ENCODE measurements around the gene IMPDH1.

The IMPDH1 gene

DNA sequence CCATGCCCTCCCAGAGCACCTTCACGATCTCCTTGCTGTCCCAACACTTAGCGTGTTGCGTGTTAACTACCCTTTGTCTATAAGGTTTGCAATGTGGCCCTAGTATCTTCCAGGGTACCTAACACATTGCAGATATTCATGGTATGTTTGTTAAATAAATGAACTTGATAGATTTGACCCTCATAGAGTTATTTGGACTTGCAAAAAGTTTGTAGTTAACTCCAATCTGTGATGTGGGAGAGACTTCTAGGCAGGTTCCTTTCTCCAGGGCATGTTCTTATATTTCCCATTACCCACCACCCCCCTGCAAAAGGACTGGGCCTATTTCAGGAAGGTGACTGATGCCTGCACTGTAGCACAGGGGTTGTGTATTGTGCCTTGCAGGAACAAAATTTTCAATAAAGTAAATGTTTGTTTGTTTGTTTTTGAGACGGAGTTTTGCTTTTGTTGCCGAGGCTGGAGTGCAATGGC, 46.5 kb upstream of the IMPDH1 start:
- H2AFZ ChIP-seq (ENCODE audit: low read length) = peak overlapping the region; percentile 89
- H3F3A ChIP-seq (ENCODE audit: low read depth) = no peaks in the 10 kb centered on the region
- H3K79me2 ChIP-seq (ENCODE audit: insufficient read depth, low read length) = peaks cover 54% of the 10 kb centered on the region
- H3K4me2 ChIP-seq (ENCODE audit: low read depth, low read length, poor library complexity, severe bottlenecking) = peak overlapping the region; percentile 80
- no peaks in the 10 kb centered on the region for H3K27me3 ChIP-seq (ENCODE audit: insufficient read depth, low read length, poor library complexity, severe bottlenecking)
- H3K9me2 ChIP-seq (replicated peaks; ENCODE audit: low read depth, low read length) = no peaks in the 10 kb centered on the region
- no peaks in the 10 kb centered on the region for H3K36me3 ChIP-seq (ENCODE audit: insufficient read depth, low read length)
- peaks cover 32% of the 10 kb centered on the region for H4K20me1 ChIP-seq (ENCODE audit: insufficient read depth, low read length, poor library complexity, severe bottlenecking)
- H3K4me3 ChIP-seq (ENCODE audit: low read length, poor library complexity, severe bottlenecking) = peak overlapping the region; percentile 87
- no peaks in the 10 kb centered on the region for H3K9me3 ChIP-seq (ENCODE audit: insufficient read depth, low read depth, low read length)
- H3K4me1 ChIP-seq (ENCODE audit: insufficient read depth, low read length, poor library complexity, severe bottlenecking) = peaks cover 52% of the 10 kb centered on the region
- H3K9ac ChIP-seq (ENCODE audit: low read depth, low read length, poor library complexity, severe bottlenecking) = peak overlapping the region; percentile 94
- TF ChIP-seq EZH2phosphoT487 (IDR thresholded peaks at IDR 0.05; ENCODE audit: borderline replicate concordance) = no peak
- TF ChIP-seq, protein P1, sequence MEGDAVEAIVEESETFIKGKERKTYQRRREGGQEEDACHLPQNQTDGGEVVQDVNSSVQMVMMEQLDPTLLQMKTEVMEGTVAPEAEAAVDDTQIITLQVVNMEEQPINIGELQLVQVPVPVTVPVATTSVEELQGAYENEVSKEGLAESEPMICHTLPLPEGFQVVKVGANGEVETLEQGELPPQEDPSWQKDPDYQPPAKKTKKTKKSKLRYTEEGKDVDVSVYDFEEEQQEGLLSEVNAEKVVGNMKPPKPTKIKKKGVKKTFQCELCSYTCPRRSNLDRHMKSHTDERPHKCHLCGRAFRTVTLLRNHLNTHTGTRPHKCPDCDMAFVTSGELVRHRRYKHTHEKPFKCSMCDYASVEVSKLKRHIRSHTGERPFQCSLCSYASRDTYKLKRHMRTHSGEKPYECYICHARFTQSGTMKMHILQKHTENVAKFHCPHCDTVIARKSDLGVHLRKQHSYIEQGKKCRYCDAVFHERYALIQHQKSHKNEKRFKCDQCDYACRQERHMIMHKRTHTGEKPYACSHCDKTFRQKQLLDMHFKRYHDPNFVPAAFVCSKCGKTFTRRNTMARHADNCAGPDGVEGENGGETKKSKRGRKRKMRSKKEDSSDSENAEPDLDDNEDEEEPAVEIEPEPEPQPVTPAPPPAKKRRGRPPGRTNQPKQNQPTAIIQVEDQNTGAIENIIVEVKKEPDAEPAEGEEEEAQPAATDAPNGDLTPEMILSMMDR (conservative IDR thresholded peaks at IDR 0.05; ENCODE audit: low read length) = no peak

DNA sequence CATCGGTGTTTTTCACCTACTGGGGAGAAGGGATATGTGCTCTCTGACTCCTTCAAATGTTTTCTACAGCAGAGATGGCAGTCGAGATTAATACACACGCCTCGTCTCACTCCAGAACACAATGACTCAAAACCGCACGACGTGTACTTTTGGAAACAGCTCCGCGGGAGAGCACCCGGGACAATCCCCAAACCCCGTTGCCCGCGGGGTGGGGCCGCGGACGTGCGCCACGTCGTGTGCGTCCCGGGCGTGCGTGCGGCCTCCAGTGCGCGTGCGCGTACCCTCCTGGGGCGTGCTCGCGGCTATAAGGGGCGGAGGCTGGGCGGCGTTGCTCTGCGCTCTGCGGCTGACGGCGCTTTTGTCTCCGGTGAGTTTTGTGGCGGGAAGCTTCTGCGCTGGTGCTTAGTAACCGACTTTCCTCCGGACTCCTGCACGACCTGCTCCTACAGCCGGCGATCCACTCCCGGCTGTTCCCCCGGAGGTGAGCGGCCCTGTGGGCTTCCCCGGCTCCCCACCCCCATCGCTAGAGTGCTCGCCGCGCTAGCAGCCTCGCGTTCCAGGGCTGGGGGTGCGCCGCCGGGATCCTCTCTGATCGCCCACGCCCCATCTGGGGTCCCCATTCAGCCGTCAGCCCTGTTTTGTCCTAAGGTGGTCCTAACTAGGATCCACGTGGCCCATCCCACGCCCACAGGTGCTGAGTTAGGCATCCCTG, 45.9 kb upstream of the IMPDH1 start, which contains the start of gene HILPDA:
HILPDA (plus strand) TSS at position 336 of the 712 bp plus-strand sequence. CDS start 1,391 bp downstream, outside the sequence.
- H3K4me3 ChIP-seq (ENCODE audit: low read length, poor library complexity, severe bottlenecking) = peak within 1 kb of the TSS; percentile 87
- no peaks in the 10 kb centered on the region for H3K36me3 ChIP-seq (ENCODE audit: insufficient read depth, low read length)
- no peaks in the 10 kb centered on the region for H3F3A ChIP-seq (ENCODE audit: low read depth)
- H4K20me1 ChIP-seq (ENCODE audit: insufficient read depth, low read length, poor library complexity, severe bottlenecking) = peaks cover 32% of the 10 kb centered on the region
- H3K79me2 ChIP-seq (ENCODE audit: insufficient read depth, low read length) = peaks cover 50% of the 10 kb centered on the region
- H2AFZ ChIP-seq (ENCODE audit: low read length) = peak within 1 kb of the TSS; percentile 89
- H3K4me2 ChIP-seq (ENCODE audit: low read depth, low read length, poor library complexity, severe bottlenecking) = peak within 1 kb of the TSS; percentile 92
- TF ChIP-seq, protein P1 (conservative IDR thresholded peaks at IDR 0.05; ENCODE audit: low read length) = no peak
- no peak for TF ChIP-seq EZH2phosphoT487 (IDR thresholded peaks at IDR 0.05; ENCODE audit: borderline replicate concordance)
- H3K27me3 ChIP-seq (ENCODE audit: insufficient read depth, low read length, poor library complexity, severe bottlenecking) = no peaks in the 10 kb centered on the region
- H3K9me2 ChIP-seq (replicated peaks; ENCODE audit: low read depth, low read length) = no peaks in the 10 kb centered on the region
- peak within 1 kb of the TSS; percentile 94 for H3K9ac ChIP-seq (ENCODE audit: low read depth, low read length, poor library complexity, severe bottlenecking)
- peaks cover 52% of the 10 kb centered on the region for H3K4me1 ChIP-seq (ENCODE audit: insufficient read depth, low read length, poor library complexity, severe bottlenecking)
- no peaks in the 10 kb centered on the region for H3K9me3 ChIP-seq (ENCODE audit: insufficient read depth, low read depth, low read length)

DNA sequence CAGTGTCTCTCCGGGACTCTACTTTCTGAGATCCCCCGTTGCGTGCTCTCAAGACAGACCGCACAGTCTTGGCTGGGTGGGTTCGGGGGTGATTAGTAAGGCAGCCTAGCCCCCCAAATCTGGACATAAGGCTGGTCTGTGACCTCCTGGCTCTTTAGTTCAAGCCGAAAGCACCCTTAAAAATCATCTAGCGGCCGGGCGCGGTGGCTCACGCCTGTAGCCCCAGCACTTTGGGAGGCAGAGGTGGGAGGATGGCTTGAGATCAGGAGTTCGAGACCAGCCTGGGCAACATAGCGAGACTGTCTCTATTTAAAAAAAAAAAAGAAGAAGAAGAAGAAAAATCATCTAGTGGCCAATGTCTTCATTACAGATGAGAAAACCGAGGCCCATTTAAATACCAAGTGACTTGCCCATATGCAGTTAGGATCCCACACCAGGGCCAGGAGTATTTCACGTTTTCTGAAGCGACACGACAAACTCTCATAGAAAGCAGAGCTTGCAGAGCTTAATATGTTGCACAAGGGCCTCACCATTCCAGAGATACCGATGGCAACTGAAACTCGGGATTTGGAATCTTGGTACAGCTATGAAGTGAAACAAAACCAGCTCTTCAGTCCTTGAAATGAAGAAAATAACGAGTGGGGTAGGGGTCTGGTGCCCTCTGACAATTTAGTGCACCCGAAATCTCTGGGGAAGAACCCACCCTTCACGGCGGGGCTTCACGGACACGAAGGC, 45.2 kb upstream of the IMPDH1 start:
- Histone ChIP-seq H3K9me2 (replicated peaks; ENCODE audit: low read depth, low read length) (no peaks in the 10 kb centered on the region), H3K4me3 (ENCODE audit: low read length, poor library complexity, severe bottlenecking) (peak overlapping the region; percentile 87), H3K9me3 (ENCODE audit: insufficient read depth, low read depth, low read length) (no peaks in the 10 kb centered on the region), H2AFZ (ENCODE audit: low read length) (peak overlapping the region; percentile 89), H3K4me1 (ENCODE audit: insufficient read depth, low read length, poor library complexity, severe bottlenecking) (peaks cover 50% of the 10 kb centered on the region), H4K20me1 (ENCODE audit: insufficient read depth, low read length, poor library complexity, severe bottlenecking) (peaks cover 31% of the 10 kb centered on the region), H3K4me2 (ENCODE audit: low read depth, low read length, poor library complexity, severe bottlenecking) (peak overlapping the region; percentile 92), H3K9ac (ENCODE audit: low read depth, low read length, poor library complexity, severe bottlenecking) (peak overlapping the region; percentile 94), H3K27me3 (ENCODE audit: insufficient read depth, low read length, poor library complexity, severe bottlenecking) (no peaks in the 10 kb centered on the region), H3F3A (ENCODE audit: low read depth) (no peaks in the 10 kb centered on the region), H3K79me2 (ENCODE audit: insufficient read depth, low read length) (peaks cover 43% of the 10 kb centered on the region), H3K36me3 (ENCODE audit: insufficient read depth, low read length) (no peaks in the 10 kb centered on the region)
- no peak for TF ChIP-seq EZH2phosphoT487 (IDR thresholded peaks at IDR 0.05; ENCODE audit: borderline replicate concordance)
- TF ChIP-seq, protein P1 (conservative IDR thresholded peaks at IDR 0.05; ENCODE audit: low read length) = no peak

Data from Loucy (cell line).